KG1 (cell line): ENCODE measurements around the gene MINK1.

Experiments used
- DNase-seq: peaks from one replicate; lab custom pipeline; 2025; lab: John Stamatoyannopoulos, UW

The MINK1 gene

DNA sequence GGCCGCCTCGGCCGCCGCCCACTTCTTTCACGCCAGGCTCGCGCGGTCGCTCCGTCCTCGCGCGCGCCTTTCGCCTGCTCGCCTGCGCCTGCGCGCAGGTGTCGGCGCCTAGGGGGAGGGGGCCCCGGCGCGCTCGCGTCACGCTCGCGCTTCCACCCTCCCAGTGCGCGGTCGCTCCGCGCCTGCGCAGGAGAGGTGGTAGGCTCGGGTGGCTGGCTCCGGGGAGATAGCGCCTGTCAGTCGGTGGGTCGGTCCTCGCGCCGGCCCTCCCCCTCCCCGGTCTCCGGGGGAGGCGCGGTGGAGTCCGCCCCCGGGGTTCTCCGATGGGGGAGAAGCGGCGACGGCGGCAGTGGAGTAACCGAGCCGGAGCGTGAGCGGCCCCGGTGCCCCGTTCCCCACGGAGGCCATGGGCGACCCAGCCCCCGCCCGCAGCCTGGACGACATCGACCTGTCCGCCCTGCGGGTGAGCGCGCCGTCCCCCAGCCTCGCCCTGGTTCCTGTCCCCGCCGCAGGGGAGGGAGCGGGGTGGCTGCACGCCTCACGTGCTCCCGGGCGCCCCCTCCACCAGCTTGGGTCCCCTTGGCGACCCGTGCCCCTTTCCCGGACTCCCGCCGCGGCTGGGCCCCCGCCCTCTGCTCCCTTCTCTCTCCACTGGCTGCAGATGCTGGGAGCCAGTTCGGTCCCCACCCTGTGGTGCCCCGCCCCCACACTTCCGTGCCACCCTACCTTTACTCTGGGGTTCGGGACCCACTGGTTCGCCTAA lies at the start of gene MINK1:
Gene MINK1, plus strand, starts transcription at position 163 of the 763 bp plus-strand sequence. Its CDS starts 244 bp downstream, at position 407.
- peak; percentile 51 for DNase-seq

DNA sequence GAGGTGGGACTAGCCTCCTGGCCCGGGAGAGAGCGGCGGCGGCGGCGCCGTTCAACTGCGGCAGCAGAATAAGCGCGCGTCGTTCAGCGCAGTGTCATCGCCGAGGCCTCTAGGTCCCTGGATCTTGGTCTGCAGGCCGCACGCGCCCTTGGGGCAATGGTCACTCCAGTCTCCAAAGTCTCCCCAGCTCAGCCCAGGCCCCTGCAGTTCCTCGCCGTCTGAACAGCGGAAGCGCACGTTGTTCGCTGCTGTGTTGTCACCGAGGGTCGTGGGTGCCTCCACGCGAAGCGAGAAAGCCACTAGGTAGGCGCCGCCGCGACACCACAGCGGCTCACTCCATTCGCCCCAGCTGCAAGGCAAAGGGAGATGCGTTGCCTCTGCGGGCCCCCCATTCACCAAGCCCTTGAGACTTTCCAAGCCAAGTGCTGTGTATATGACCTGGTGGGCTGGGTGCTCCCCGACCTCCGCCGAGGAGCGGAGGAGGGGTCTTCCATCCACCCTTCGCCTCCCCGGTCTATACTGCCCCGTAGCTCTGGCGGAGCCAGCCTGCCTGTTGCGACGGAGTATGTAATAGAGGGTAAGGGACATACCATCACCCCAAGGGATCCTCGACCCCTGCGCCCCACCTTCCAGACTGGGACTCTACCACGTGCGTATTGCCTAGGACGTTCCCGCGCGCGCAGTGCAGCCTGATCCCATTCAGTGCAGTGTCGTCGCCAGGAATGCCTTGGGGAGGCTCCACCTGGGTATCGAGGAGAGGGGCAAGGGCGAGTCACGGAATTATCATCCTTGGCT lies 47.6 kb upstream of the MINK1 start:
- DNase-seq: no peak

DNA sequence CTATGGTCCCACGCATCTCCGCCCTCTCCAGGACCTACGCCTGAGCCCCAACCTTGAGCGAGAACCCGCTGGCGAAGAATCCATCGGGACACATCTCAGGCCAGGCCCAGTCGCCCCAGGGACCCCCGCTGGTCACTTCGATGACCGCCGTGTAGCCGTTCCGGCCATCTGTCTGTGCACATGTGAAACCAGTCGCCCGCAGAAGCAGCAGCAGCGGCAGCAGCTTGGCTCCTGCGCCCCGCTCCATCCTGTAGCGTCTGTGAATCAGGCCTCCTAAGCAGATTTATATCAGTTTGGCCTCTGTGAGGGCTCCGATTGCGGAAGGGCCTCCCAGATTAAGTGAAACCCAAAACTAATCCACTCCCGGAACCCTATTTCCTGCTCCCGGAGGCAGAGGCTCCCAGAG lies 47.0 kb upstream of the MINK1 start, which contains the start of gene VMO1:
Gene VMO1, minus strand, starts transcription at position 259 of the 406 bp plus-strand sequence. Its CDS starts 12 bp downstream, at position 247.
- DNase-seq: no peak

DNA sequence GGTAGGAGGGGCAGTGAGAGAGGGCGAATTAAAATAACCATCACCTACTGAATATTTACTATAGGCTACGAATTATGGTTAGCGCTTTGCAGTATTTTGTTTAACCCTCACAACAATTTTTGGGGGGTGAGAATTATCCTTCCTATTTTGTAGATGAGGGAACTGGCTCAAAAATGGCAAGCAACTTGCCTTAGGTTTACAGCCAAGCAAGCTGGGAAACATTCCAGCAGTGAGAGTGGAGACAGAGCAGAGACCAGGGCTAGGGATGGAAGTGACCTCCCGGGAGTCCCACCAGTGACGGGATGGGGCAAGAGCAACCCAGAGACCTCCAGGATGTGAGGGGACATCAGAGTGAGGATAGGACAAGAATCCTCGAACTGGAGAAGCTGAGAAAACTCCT lies 46.6 kb upstream of the MINK1 start:
- DNase-seq: no peak

DNA sequence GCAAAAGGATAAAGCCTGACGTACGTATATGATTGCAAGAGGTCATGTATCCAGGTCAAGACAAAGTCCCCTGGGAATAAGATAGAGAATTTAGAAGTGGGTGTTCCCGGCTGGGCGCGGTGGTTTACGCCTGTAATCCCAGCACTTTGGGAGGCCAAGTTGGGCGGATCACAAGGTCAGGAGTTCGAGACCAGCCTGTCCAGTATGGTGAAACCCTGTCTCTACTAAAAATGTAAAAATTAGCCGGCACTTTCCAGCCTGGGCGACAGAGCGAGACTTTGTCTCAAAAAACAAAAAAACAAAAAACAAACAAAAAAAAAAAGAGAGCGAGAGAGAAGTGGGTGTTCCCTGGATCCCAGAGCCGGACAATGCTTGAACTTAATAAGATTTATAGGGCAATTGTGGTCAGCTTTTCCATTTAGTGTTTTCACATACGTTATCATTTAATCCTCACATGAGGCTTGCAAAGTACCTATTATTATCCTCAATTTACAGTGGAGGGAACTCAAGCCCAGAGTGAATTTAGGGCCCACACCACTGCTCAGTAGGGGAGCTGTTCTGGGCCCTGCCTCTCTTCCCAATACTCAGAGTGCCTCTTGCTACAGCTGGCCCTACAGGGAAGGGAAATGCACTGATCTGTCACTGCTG lies 44.9 kb upstream of the MINK1 start:
- no peak for DNase-seq

DNA sequence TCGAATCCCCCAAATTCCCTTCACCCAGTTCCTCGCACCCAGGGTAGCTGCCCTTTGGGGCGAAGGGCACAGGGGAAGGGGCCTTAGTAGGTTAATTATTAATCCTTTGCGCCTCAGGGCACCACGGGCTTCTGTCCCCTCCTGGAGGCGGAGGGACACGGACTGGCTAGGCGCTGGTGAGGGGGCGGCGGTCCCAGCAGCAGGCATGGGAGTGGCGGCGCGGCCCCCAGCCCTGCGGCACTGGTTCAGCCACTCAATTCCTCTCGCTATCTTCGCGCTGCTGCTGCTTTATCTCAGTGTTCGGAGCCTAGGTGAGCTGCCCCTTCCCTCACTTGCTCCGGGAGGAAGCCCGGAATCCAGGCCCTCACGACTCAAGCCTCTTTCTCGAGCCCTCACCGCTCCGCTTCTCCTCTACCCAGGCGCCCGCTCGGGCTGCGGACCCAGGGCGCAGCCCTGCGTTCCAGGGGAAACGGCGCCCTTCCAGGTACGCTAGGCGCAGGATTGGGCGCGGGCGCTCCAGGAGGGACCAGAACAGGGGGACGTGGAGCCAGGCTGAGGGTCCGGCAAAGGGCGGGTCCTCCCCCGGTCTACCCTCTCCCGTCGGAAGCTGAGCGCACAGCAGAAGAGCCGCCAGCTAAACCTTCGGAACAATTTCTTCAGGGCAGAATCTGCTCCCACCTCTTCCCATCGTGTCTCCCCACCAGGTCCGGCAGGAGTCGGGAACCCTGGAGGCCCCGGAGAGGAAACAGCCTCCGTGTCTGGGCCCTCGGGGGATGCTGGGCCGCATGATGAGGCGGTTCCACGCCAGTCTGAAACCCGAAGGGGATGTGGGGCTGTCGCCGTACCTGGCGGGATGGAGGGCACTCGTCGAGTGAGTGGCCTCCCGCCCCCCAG lies 44.1 kb upstream of the MINK1 start, which contains the start of gene GLTPD2:
Gene GLTPD2, plus strand, starts transcription at position 158 of the 894 bp plus-strand sequence. Its CDS starts 48 bp downstream, at position 206.
- no peak for DNase-seq

DNA sequence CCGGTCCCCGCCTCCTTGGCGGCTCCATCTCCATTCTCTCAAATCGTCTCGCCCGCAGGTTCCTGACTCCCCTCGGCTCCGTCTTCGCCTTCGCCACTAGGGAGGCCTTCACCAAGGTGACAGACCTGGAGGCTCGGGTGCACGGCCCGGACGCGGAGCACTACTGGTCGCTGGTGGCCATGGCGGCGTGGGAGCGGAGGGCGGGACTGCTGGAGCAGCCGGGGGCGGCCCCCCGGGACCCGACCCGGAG lies 43.5 kb upstream of the MINK1 start:
- DNase-seq: no peak

DNA sequence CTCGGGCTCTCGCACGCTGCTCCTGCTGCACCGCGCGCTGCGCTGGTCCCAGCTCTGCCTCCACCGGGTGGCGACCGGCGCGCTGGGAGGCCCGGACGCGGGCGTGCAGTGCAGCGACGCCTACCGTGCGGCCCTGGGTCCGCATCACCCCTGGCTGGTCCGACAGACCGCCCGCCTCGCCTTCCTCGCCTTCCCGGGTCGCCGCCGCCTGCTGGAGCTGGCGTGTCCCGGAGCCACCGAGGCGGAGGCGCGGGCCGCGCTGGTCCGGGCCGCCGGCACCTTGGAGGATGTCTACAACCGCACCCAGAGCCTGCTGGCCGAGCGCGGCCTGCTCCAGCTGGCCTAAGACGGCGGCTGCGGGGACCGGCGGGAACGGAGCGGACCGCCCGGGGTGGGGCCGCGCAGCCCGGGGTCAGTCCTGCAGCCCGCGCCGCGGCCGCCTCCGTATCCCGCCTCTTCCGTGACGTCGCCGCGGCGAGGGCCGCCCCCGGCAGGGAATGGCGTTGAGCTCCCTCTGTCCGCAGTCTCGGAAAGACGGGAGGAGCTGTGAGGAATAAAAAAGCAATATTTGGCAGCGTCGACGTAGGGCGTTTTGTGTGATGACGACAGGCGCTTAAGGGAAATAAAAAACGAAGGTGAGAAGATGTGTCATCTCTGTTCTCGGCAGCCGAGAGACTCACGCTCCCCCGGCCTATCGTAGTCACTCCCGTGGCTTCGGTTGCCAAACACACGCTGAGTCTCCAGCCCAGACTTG lies 43.0 kb upstream of the MINK1 start:
- peak; percentile 9 for DNase-seq

DNA sequence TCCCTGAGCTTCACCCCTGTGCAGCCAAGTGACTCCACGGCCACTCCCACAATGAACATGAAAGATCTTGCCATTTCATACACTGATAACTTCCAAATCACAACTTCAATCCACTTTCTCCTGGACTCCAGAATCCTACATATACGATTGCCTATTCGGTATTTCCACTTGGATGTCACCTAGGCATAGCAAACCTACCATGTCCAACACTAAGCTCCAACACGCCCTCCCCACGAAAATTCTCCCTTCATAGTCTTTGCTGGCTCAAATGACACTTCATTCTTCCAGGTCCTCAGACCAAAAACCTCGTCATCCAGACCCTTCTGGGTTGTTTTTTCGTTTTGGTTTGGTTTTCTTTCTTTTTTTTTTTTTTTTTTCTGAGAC lies 42.4 kb upstream of the MINK1 start:
- DNase-seq: no peak

DNA sequence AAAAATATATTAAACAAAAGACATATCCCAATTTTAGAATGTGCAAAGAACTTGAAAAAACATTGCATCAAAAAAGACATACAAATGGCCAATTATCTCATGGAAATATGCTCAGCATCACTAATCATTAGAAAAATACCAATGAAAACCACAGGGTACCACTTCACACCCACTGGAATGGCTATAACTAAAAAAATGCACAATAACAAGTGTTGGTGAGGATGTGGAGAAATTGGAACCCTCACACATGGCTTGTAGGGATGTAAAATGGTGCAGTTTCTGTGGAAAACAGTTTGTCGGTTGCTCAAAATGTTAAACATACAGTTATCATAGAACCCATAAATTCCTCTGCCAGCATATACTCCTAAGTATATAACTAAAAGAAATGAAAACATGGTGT lies 38.0 kb upstream of the MINK1 start:
- no peak for DNase-seq

DNA sequence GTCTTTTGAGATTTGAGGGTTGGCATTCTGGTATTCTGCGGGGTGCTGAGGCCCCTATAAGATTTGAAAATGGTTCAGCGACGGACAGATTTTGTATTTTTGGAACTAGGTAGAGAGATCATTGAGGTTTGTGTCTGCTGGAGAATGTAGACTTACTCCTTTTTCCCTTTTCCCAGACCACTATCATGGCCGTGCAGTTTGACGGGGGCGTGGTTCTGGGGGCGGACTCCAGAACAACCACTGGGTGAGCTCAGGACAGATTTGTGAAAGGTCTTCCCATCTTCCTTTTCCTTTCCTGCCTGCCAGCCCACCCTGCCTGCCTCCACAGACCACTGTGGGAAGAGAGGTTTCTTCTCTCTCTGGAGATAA lies 36.6 kb upstream of the MINK1 start:
- DNase-seq: no peak

DNA sequence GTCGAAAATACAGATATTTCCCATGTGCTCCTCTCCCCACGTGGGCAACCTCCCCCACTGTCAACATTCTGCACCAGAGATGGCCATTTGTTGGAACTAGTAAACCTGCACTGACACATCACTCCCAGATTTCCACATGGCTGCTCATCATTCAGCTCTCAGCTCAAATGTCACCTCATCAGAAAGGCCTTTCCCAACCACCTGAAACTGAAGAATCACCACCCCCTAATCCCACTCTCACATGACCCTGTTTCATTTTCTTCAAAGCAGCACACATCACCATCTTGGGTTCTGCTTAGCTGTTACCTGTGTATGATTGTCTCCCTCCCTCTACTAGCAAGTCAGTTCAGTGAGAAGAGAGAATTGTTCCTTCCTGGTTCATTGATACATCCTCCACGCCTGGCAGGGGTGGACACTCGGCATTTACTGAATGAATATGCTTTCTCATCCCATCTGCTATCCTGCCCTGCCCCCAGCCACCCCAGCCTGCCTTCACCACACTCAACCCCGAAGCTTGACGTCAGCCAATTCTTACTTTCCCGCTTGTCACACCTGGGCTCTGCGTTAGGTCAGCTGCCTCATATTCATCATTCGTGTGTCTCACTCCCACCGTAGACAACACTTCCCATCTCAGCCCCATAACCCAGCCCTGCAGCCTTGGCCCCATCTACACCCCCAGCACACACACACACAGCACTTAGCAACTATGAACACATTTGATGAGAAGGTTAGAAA lies 32.5 kb upstream of the MINK1 start:
- no peak for DNase-seq

DNA sequence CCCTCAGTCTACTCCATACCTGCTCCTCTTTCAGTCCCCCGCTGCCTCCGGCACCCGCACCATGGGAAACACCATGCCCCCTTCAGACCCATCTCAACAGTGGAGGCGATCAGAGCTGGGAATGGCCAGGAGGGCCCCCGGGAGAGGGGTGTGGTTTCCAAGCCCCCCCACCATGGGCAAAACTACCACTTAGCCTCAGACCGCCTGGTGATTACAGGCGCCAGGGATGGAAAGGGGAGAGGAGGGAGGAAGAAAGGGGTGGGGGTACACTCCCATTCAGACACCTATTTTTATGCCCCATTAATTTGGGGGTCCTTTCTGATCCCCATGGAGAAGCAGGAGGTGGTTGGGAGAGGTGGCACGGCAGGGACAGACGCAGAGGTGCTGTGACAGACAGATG lies 30.9 kb upstream of the MINK1 start, which contains the start of gene C17orf114:
Gene C17orf114, minus strand, starts transcription at position 101 of the 400 bp plus-strand sequence.
- DNase-seq: no peak

DNA sequence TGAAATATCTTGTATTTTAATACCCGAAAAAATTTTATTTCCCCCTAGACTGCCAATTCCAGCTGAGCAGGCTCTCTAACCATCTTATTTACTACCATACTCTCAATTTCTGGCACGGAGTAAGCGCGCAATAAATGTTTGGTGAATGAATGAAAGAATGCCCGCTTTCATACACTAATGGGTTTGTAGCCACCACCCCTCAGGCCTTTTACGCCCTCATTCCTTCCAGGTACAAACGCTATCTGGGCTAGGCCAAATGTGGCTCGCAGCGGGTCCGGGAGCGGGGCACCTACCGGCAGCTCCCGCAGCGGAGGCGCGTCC lies 26.7 kb upstream of the MINK1 start:
- DNase-seq: no peak

DNA sequence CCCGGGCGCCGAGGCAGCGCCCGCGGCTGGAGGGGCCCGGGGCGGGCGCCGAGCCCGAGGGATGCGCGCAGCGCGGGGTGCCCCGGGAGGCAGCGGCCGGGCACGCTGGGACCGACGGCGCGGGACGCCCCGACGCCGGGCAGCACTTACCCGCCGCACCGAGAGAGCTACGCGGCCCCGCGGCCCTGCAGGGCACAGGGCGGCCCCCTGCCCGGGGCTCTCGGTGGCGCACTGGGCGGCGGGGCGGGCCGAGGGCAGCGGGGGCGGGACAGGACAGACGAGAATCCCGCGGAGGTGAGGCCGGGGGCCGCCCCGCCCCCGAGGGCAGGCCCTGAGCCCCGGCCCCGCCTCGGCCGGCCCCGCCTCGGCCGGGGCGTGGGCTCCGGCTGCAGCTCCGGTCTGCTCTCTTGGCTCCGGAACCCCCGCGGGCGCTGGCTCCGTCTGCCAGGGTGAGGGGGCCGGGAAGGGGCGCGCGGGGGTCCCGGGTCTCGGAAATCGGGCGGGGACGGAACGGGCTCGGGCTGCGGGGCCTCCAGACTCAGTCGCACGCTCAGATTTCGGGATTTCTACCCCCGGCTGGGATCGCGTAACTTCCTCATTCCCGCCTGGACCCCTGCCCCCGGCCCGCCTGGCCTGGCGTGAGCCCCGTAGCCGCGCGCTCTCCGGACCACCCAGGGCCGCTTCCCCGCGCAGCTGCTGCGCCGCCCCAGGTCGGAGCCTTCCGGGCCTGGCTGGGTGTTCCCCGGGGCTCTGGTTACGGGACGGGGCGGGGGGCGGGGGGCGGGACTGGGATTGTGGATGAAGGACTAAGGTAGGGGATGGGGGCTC lies 26.1 kb upstream of the MINK1 start, which contains the start of gene PLD2:
Gene PLD2, plus strand, starts transcription at position 376 of the 828 bp plus-strand sequence. CDS start 621 bp downstream, outside the sequence.
- no peak for DNase-seq

DNA sequence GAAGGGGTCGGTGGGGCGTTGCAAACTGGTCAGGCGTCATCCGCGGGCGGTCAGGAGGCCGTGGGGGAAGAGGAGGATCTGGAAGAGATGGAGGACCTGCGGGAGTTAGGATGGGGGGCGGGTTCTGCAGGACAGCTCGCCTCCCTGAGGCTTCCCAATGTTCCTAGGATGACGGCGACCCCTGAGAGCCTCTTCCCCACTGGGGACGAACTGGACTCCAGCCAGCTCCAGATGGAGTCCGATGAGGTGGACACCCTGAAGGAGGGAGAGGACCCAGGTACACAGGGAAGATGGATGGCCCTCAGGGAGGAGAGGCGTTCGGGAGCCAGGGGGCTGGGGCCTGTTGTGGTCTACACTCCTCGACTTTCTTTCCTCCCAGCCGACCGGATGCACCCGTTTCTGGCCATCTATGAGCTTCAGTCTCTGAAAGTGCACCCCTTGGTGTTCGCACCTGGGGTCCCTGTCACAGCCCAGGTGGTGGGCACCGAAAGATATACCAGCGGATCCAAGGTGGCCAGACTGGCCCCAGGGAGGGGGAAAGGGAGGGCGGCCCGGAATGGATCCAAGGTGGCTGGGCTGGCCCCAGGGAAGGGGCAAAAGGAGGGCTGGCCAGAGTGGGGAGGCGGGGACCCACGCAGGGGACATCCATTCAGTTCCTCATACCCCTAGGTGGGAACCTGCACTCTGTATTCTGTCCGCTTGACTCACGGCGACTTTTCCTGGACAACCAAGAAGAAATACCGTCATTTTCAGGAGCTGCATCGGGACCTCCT lies 25.3 kb upstream of the MINK1 start:
- no peak for DNase-seq

DNA sequence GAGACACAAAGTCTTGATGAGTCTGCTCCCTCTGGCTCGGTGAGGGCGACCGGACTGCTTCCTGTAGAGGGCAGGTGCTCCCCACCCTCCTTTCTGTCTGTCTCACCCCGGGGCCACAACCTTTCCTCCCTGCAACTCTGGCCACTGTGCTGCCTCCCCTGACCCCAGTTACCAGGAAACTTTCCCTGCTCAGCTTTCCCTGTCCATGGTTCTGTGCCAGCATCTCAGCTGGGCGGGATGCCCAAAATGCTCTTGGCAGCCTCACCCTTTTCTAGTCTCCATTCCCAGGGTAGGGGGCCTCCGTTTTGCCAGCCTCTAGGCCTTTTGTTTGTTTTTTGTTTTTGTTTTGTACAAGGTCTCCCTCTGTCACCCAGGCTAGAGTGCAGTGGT lies 24.8 kb upstream of the MINK1 start:
- DNase-seq: no peak

DNA sequence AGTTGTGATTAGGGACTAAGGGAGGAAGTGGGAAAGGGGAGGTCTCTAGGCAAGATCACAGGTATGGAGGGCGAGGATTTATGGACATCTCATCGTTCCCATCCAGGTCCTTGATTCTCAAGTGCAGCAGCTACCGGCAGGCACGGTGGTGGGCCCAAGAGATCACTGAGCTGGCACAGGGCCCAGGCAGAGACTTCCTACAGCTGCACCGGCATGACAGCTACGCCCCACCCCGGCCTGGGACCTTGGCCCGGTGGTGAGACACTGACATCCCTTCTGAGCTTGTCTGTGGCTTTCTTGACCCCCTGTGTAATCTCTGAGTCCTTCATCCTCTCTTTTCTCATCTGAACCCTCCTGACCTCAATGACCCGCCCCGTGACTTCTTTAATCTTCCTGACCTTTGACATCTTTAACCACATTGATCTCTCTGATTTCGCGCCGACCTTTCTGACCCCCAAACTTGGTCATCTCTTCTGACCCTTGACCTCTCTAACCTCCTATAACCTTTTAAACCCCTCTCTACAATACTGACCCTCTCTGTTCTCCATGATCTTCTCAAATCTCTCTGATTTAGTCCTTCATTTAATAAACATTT lies 22.3 kb upstream of the MINK1 start:
- no peak for DNase-seq
